ENCODE measurements around the gene PDSS1. TPM values are rescaled to one million over a fixed set of nuclear protein-coding genes. Genes with fewer than 3 reads are reported as not detected.
A peak's percentile ranks its signal among the peaks of the same experiment; 100 is the strongest.

Gene PDSS1
- total RNA-seq, 1 experiment from 2014 or later = 18.4 TPM

DNA sequence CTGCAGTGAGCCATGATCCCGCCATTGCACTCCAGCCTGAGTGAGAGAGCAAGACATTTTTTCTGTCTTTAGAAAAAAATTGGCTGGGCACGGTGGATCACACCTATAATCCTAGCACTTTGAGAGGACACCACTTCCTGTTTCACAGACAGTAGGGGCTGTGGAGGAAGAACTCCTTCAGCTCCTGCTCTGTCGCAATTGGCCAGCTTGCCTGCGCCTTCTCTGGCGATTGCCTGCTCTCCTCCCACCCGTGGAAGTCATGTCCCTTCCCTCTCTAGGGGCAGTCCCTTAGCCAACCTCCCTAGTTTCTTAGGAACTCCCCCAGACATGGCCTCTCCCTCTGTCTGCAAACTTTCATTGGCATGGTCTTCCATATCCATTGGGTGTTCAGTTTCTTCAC is 8.7 kb downstream of the PDSS1 start:
- peak overlapping the region in 2 of 3 experiments; percentile 20 to 34; a peak in 3 of 7 replicates for H3K27ac Mint-ChIP-seq
- Histone ChIP-seq H4K5ac (ENCODE audit: insufficient read length, low read depth, low read length) (no peak overlapping the region), H4K91ac (ENCODE audit: insufficient read length, low read depth, low read length) (no peak overlapping the region), H3K79me2 (ENCODE audit: insufficient read depth, low read length) (peaks cover 4% of the 10 kb centered on the region; the same call in 1 of the 2 replicates), H2BK120ac (ENCODE audit: low read depth, low read length, poor library complexity, severe bottlenecking) (no peak overlapping the region), H4K8ac (replicated peaks; ENCODE audit: insufficient read length, low read depth, low read length) (no peak overlapping the region), H3K4me2 (ENCODE audit: insufficient read depth, insufficient read length, low read length) (no peak overlapping the region), H4K20me1 (ENCODE audit: control insufficient read depth, insufficient read depth, insufficient read length) (no peaks in the 10 kb centered on the region), H2BK20ac (ENCODE audit: low read depth, low read length, poor library complexity, severe bottlenecking) (no peak overlapping the region), H3K18ac (ENCODE audit: insufficient read length, low read depth, low read length) (no peak overlapping the region), H3K56ac (ENCODE audit: insufficient read length, low read depth, low read length) (no peak overlapping the region), H3K4ac (ENCODE audit: low read depth, low read length) (no peak overlapping the region), H2BK5ac (ENCODE audit: insufficient read length, low read length) (no peak overlapping the region), H2BK15ac (ENCODE audit: low read depth, low read length) (no peak overlapping the region), H2AK5ac (ENCODE audit: insufficient read length, low read length) (no peak overlapping the region), H3K14ac (ENCODE audit: insufficient read depth, low read length) (no peak overlapping the region), H3K79me1 (ENCODE audit: insufficient read depth, low read depth, low read length, poor library complexity, severe bottlenecking) (peaks cover 5% of the 10 kb centered on the region), H3T11ph (ENCODE audit: low read length) (no peak overlapping the region), H3K9me3 (ENCODE audit: control insufficient read depth, low read depth, low read length) (no peaks in the 10 kb centered on the region), H3K27me3 (ENCODE audit: insufficient read depth, low read length) (no peaks in the 10 kb centered on the region), H3K4me1 (ENCODE audit: insufficient read depth, low read length) (no peaks in the 10 kb centered on the region), H3K23ac (ENCODE audit: insufficient read length, low read depth, low read length) (no peak overlapping the region), H3K27ac (ENCODE audit: insufficient read length, low read depth, low read length) (no peak overlapping the region), H3K9ac (ENCODE audit: extremely low read depth, insufficient read length, low read length) (no peak overlapping the region), H2AFZ (ENCODE audit: low read length) (no peak overlapping the region), H3K23me2 (ENCODE audit: insufficient read length, low read depth, low read length, poor library complexity, severe bottlenecking) (no peaks in the 10 kb centered on the region), H2BK12ac (ENCODE audit: insufficient read length, low read depth, low read length) (no peak overlapping the region)
- H3K36me3 Mint-ChIP-seq (ENCODE audit: insufficient read depth in 1 of 3, low read depth in 3 of 3) = peaks cover 43 to 68% (median 65%) of the 10 kb centered on the region in 3 experiments; a peak in 6 of 7 replicates
- no peaks in the 10 kb centered on the region for H3K9me3 Mint-ChIP-seq
- WGBS (ENCODE audit: extremely low coverage, insufficient read length, low lambda C conversion rate) = no CpG with 5 or more reads among the region's 6 CpGs
- H3K4me1 Mint-ChIP-seq = no peaks in the 10 kb centered on the region
- TF ChIP-seq, protein P1, sequence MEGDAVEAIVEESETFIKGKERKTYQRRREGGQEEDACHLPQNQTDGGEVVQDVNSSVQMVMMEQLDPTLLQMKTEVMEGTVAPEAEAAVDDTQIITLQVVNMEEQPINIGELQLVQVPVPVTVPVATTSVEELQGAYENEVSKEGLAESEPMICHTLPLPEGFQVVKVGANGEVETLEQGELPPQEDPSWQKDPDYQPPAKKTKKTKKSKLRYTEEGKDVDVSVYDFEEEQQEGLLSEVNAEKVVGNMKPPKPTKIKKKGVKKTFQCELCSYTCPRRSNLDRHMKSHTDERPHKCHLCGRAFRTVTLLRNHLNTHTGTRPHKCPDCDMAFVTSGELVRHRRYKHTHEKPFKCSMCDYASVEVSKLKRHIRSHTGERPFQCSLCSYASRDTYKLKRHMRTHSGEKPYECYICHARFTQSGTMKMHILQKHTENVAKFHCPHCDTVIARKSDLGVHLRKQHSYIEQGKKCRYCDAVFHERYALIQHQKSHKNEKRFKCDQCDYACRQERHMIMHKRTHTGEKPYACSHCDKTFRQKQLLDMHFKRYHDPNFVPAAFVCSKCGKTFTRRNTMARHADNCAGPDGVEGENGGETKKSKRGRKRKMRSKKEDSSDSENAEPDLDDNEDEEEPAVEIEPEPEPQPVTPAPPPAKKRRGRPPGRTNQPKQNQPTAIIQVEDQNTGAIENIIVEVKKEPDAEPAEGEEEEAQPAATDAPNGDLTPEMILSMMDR (conservative IDR thresholded peaks at IDR 0.05) = no peak
- no peak overlapping the region for H3K4me3 Mint-ChIP-seq
- no peaks in the 10 kb centered on the region for H3K27me3 Mint-ChIP-seq (ENCODE audit: low read depth)
- DNase-seq = no peak
